Measurements from ENCODE around the gene STEAP3.

GRCh38 chr2:119180892-119181291 lies 42.7 kb upstream of the STEAP3 start:
- TF ChIP-seq CTCF (IDR thresholded peaks at IDR 0.05), result no peak
- TF ChIP-seq POLR2AphosphoS5 (IDR thresholded peaks at IDR 0.05), result no peak
- TF ChIP-seq POLR2A (IDR thresholded peaks at IDR 0.05; ENCODE audit: low read depth), result no peak

Data from esophagus muscularis mucosa (tissue), 3 donors.